ENCODE measurements around the gene RNF4. TPM values are rescaled to one million over a fixed set of nuclear protein-coding genes. Genes with fewer than 3 reads are reported as not detected.

The RNF4 gene
- polyA plus RNA-seq, 3 donors: 28.8 to 41.3 (median 37.0) TPM

- H3K36me3 Mint-ChIP-seq: peaks cover 57 to 81% of the 10 kb centered on the region in 2 donors
- H3K79me2 ChIP-seq (ENCODE audit: insufficient read depth, low read length): peaks cover 57% of the 10 kb centered on the region
- TF ChIP-seq, protein P1, sequence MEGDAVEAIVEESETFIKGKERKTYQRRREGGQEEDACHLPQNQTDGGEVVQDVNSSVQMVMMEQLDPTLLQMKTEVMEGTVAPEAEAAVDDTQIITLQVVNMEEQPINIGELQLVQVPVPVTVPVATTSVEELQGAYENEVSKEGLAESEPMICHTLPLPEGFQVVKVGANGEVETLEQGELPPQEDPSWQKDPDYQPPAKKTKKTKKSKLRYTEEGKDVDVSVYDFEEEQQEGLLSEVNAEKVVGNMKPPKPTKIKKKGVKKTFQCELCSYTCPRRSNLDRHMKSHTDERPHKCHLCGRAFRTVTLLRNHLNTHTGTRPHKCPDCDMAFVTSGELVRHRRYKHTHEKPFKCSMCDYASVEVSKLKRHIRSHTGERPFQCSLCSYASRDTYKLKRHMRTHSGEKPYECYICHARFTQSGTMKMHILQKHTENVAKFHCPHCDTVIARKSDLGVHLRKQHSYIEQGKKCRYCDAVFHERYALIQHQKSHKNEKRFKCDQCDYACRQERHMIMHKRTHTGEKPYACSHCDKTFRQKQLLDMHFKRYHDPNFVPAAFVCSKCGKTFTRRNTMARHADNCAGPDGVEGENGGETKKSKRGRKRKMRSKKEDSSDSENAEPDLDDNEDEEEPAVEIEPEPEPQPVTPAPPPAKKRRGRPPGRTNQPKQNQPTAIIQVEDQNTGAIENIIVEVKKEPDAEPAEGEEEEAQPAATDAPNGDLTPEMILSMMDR (IDR thresholded peaks at IDR 0.05): no peak
- H4K20me1 ChIP-seq (ENCODE audit: insufficient read depth, low read length): peaks cover 74% of the 10 kb centered on the region
- no peak overlapping the region for H3K4me3 ChIP-seq (replicated peaks in 1 of 3; ENCODE audit: low read depth in 2 of 3, low read length in 3 of 3)
- WGBS (ENCODE audit: insufficient coverage): 98% methylated on average over 4 of the region's 4 CpGs
- no peak overlapping the region for H3K4me2 ChIP-seq (replicated peaks; ENCODE audit: extremely low read depth, low read length, poor library complexity, severe bottlenecking)
- H3K4me1 Mint-ChIP-seq: no peaks in the 10 kb centered on the region
- intact Hi-C loops (cut with micrococcal nuclease): no loop called here
- no peak overlapping the region for H2AFZ ChIP-seq (ENCODE audit: insufficient read depth, low read depth, low read length, poor library complexity, severe bottlenecking)
- H3K9me3 Mint-ChIP-seq: no peaks in the 10 kb centered on the region
- no peaks in the 10 kb centered on the region for H3K9me3 ChIP-seq (replicated peaks in 1 of 2; ENCODE audit: control insufficient read depth in 1 of 2, insufficient read depth in 1 of 2, low read length in 2 of 2)
- no peak overlapping the region for H3K9ac ChIP-seq (ENCODE audit: insufficient read depth, low read length, poor library complexity, severe bottlenecking)
- H3K27me3 Mint-ChIP-seq (ENCODE audit: low read depth in 3 of 3): no peaks in the 10 kb centered on the region
- no peaks in the 10 kb centered on the region for H3K27me3 ChIP-seq (ENCODE audit: control insufficient read depth in 2 of 2, insufficient read depth in 2 of 2, low read length in 2 of 2)
- H3K27ac Mint-ChIP-seq: peak overlapping the region in 2 of 7 donors; percentile 13 to 28
- H3K4me1 ChIP-seq (ENCODE audit: control insufficient read depth in 1 of 2, insufficient read depth in 2 of 2, low read length in 2 of 2): no peaks in the 10 kb centered on the region
- H3K27ac ChIP-seq (ENCODE audit: low read depth in 1 of 2, low read length in 2 of 2): peak overlapping the region in 1 of 2 donors; percentile 10
- no peak overlapping the region for H3K4me3 Mint-ChIP-seq
- peaks cover 42 to 85% of the 10 kb centered on the region in 2 donors for H3K36me3 ChIP-seq (replicated peaks in 1 of 2; ENCODE audit: control insufficient read depth in 1 of 2, insufficient read depth in 2 of 2, low read length in 2 of 2)
- no peak for DNase-seq
Observed at GRCh38 chr4:2507259-2507658, 38.4 kb downstream of the RNF4 start.

DNA sequence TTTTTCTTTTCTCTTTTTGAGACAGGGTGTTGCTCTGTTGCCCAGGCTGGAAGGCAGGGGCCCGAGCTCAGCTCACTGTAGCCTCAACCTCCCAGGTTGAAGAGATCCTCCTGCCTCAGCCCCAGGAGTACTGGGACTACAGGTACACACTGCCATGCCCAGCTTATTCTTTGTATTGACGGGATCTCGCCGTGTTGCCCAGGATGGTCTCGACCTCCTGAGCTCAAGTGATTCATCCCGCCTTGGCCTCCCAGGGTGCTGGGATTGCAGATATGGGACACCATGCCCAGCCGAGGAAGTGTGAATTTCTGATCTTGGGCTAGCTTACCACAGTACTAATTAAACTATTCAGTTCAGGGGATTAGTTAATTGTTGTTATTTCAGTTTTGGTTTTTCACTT, 38.9 kb downstream of the RNF4 start:
- no peaks in the 10 kb centered on the region for H3K27me3 Mint-ChIP-seq (ENCODE audit: low read depth in 3 of 3)
- Histone ChIP-seq H3K9ac (ENCODE audit: insufficient read depth, low read length, poor library complexity, severe bottlenecking) (no peak overlapping the region), H3K9me3 (replicated peaks in 1 of 2; ENCODE audit: control insufficient read depth in 1 of 2, insufficient read depth in 1 of 2, low read length in 2 of 2) (no peaks in the 10 kb centered on the region), H2AFZ (ENCODE audit: insufficient read depth, low read depth, low read length, poor library complexity, severe bottlenecking) (no peak overlapping the region), H3K4me3 (replicated peaks in 1 of 3; ENCODE audit: low read depth in 2 of 3, low read length in 3 of 3) (no peak overlapping the region), H3K79me2 (ENCODE audit: insufficient read depth, low read length) (peaks cover 56% of the 10 kb centered on the region), H3K4me1 (ENCODE audit: control insufficient read depth in 1 of 2, insufficient read depth in 2 of 2, low read length in 2 of 2) (no peaks in the 10 kb centered on the region), H4K20me1 (ENCODE audit: insufficient read depth, low read length) (peaks cover 78% of the 10 kb centered on the region), H3K27me3 (ENCODE audit: control insufficient read depth in 2 of 2, insufficient read depth in 2 of 2, low read length in 2 of 2) (no peaks in the 10 kb centered on the region), H3K27ac (ENCODE audit: low read depth in 1 of 2, low read length in 2 of 2) (peak overlapping the region in 1 of 2 donors; percentile 42), H3K36me3 (replicated peaks in 1 of 2; ENCODE audit: control insufficient read depth in 1 of 2, insufficient read depth in 2 of 2, low read length in 2 of 2) (peaks cover 48 to 89% of the 10 kb centered on the region in 2 donors), H3K4me2 (replicated peaks; ENCODE audit: extremely low read depth, low read length, poor library complexity, severe bottlenecking) (no peak overlapping the region)
- H3K27ac Mint-ChIP-seq: peak overlapping the region in 3 of 7 donors; percentile 26 to 59 (median 28)
- no peak for DNase-seq
- WGBS (ENCODE audit: insufficient coverage): 96% methylated on average over 5 of the region's 7 CpGs
- no peaks in the 10 kb centered on the region for H3K4me1 Mint-ChIP-seq
- peaks cover 59 to 81% of the 10 kb centered on the region in 2 donors for H3K36me3 Mint-ChIP-seq
- no peaks in the 10 kb centered on the region for H3K9me3 Mint-ChIP-seq
- intact Hi-C loops (cut with micrococcal nuclease): no loop called here
- TF ChIP-seq, protein P1 (IDR thresholded peaks at IDR 0.05): no peak
- no peak overlapping the region for H3K4me3 Mint-ChIP-seq

Measured in CD14-positive monocyte (primary cell).